ENCODE measurements around the gene GALM. TPM values are rescaled to one million over a fixed set of nuclear protein-coding genes. Genes with fewer than 3 reads are reported as not detected.

GALM gene
- total RNA-seq, 1 donor from 2014 or later, result 1.6 TPM

DNA sequence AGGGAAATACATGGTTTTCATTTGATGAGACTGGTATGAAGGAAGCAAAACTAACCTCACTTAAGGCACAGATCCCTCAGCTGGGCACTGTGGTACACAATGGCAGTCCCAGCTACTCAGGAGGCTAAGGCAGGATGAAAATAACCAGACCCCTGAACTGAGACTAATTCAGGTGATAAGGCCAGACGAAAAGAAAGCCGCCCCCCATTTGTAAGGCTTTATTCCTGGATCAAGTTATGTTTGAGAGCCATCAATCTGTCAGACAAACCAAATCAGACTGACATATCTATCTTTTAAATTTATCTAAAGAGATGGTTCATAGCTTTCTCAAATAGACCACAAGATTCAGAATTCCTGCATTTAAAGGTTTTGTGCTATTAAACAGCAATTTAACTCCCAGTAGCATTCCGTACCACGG lies 81.1 kb downstream of the GALM start:
- no peak for TF ChIP-seq CTCF (IDR thresholded peaks at IDR 0.05; ENCODE audit: insufficient read depth, low read length, severe bottlenecking)
- FAIRE-seq (no peak), DNase-seq (ENCODE audit: low read depth) (no peak)
- Histone ChIP-seq H3K4me3 (ENCODE audit: low read depth, low read length) (no peak overlapping the region), H3K36me3 (ENCODE audit: control insufficient read depth, insufficient read depth, low read length) (peaks cover 20% of the 10 kb centered on the region), H3K27me3 (ENCODE audit: control insufficient read depth, insufficient read depth, low read length) (no peaks in the 10 kb centered on the region)

DNA sequence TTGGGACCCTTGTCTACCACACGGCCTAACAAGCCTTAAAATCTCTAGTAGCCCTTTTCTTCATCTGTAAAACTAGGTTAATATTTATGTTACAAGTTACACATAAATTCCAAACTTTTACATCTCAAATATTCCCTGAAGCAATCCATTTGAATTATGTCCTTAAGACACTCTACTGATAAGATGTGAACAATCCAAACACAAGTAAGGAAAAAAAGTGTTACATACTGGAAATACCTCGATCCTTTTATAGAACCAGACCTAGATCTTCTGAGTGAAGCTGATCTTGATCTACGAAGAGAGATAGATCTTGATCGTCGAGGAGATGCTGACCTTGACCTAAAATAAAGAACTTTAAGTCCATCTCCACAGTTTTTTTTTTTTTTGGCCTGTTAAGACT lies 81.9 kb downstream of the GALM start:
- Histone ChIP-seq H3K36me3 (ENCODE audit: control insufficient read depth, insufficient read depth, low read length) (peaks cover 20% of the 10 kb centered on the region), H3K27me3 (ENCODE audit: control insufficient read depth, insufficient read depth, low read length) (no peaks in the 10 kb centered on the region)
- FAIRE-seq, result no peak

GRCh38 chr2:38748391-38748790 lies 82.5 kb downstream of the GALM start:
- no peak for TF ChIP-seq CTCF (IDR thresholded peaks at IDR 0.05; ENCODE audit: insufficient read depth, low read length, severe bottlenecking)
- peaks cover 20% of the 10 kb centered on the region for H3K36me3 ChIP-seq (ENCODE audit: control insufficient read depth, insufficient read depth, low read length)
- no peak for DNase-seq (ENCODE audit: low read depth)
- no peak for FAIRE-seq
- no peaks in the 10 kb centered on the region for H3K27me3 ChIP-seq (ENCODE audit: control insufficient read depth, insufficient read depth, low read length)
- H3K4me3 ChIP-seq (ENCODE audit: low read depth, low read length), result no peak overlapping the region

More for the DNA sequence above, 81.9 kb downstream of the GALM start:
- H3K4me3 ChIP-seq (ENCODE audit: low read depth, low read length), result no peak overlapping the region
- no peak for DNase-seq (ENCODE audit: low read depth)
- TF ChIP-seq CTCF (IDR thresholded peaks at IDR 0.05; ENCODE audit: insufficient read depth, low read length, severe bottlenecking), result no peak

DNA sequence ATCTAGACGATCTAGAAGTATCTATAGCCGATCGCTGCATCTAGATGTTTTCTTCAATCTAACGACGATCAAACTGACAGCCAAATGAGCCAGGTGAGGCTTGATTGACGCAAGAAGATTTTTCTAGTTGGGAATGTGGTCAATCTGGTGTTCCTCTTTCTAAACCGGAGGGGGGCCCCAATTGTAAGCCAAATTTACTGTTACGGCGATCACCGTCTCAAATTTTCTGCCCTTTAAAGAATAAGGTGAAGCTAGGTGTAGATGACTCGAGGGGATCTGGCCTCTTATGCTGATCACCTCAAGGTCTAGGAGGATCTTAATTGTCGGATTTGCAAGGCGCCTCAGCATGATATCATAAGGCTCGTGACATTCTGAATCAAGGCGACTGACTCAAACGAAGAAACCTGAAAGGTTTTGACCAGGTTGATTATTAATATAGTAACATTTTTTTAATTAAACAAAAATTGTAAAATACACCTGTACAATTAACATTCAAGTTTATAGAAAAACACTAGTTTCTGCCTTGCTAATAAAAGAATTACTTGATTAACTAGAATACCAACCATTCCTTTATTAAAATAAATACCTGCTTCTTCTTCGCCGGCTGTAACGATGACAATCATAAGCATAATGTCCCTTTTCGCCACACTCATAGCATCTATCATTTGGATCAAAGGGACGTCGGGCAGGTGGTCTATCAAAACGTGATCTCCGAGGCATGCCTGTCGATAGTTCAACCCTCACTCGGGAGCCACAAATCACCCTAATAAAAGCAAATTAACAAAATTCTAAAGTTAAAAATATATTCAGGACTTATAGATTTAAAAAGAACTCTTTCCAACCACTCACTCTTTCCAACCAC lies 83.3 kb downstream of the GALM start:
- DNase-seq (ENCODE audit: low read depth) (peak; percentile 44), FAIRE-seq (no peak)
- Histone ChIP-seq H3K36me3 (ENCODE audit: control insufficient read depth, insufficient read depth, low read length) (peaks cover 20% of the 10 kb centered on the region), H3K4me3 (ENCODE audit: low read depth, low read length) (peak overlapping the region; percentile 91), H3K27me3 (ENCODE audit: control insufficient read depth, insufficient read depth, low read length) (no peaks in the 10 kb centered on the region)
- TF ChIP-seq CTCF (IDR thresholded peaks at IDR 0.05; ENCODE audit: insufficient read depth, low read length, severe bottlenecking), result no peak

GRCh38 chr2:38750011-38750890 lies 84.3 kb downstream of the GALM start:
- DNase-seq (ENCODE audit: low read depth) (no peak), FAIRE-seq (no peak)
- Histone ChIP-seq H3K4me3 (ENCODE audit: low read depth, low read length) (peak overlapping the region; percentile 91), H3K36me3 (ENCODE audit: control insufficient read depth, insufficient read depth, low read length) (peaks cover 19% of the 10 kb centered on the region), H3K27me3 (ENCODE audit: control insufficient read depth, insufficient read depth, low read length) (no peaks in the 10 kb centered on the region)
- no peak for TF ChIP-seq CTCF (IDR thresholded peaks at IDR 0.05; ENCODE audit: insufficient read depth, low read length, severe bottlenecking)

Measured in bronchial epithelial cell (primary cell).